Hepatocyte (in vitro differentiated cells): ENCODE results near the gene DCUN1D2. TPM values are rescaled to one million over a fixed set of nuclear protein-coding genes. Genes with fewer than 3 reads are reported as not detected.
"Not testable (repeated sequence)": the region's sequence is repeated elsewhere in the genome, so short reads cannot be mapped to it uniquely, and the experiment has no call there.

Experiments
- DNase-seq: peaks from one replicate; pipeline ENCODE4 v3.0.0-alpha.2; 2016; ENCODE audit warnings: low spot score
- H2AFZ ChIP-seq: fragments of 200-600 bp; sonication (generic); 2 replicates; pipeline ENCODE4 v1.6.0; 2016; ENCODE audit warnings: antibody characterized with exemption, mild to moderate bottlenecking
- H3K27ac ChIP-seq: fragments of 200-600 bp; sonication (generic); 2 replicates; pipeline ENCODE4 v1.5.1; 2016; ENCODE audit warnings: mild to moderate bottlenecking
- H3K27me3 ChIP-seq: fragments of 200-600 bp; sonication (generic); 2 replicates; pipeline ENCODE4 v1.6.1; 2016
- H3K36me3 ChIP-seq: fragments of 200-600 bp; sonication (generic); replicated peaks from 2 replicates; pipeline ENCODE4 v1.5.1; 2016; ENCODE audit warnings: low read depth; ENCODE audit not compliant: insufficient read depth
- H3K4me1 ChIP-seq: fragments of 200-600 bp; sonication (generic); 2 replicates; pipeline ENCODE4 v1.5.1; 2016; ENCODE audit warnings: mild to moderate bottlenecking, moderate library complexity; ENCODE audit not compliant: insufficient read depth
- H3K4me2 ChIP-seq: fragments of 200-600 bp; sonication (generic); 2 replicates; pipeline ENCODE4 v1.6.0; 2016
- H3K4me3 ChIP-seq: fragments of 200-600 bp; sonication (generic); 2 replicates; pipeline ENCODE4 v1.5.1; 2016; ENCODE audit warnings: mild to moderate bottlenecking
- H3K79me2 ChIP-seq: fragments of 200-600 bp; sonication (generic); 2 replicates; pipeline ENCODE4 v1.6.0; 2017; ENCODE audit warnings: mild to moderate bottlenecking
- H3K9me2 ChIP-seq: fragments of 200-600 bp; sonication (generic); replicated peaks from 2 replicates; pipeline ENCODE4 v1.6.0; 2017; ENCODE audit warnings: mild to moderate bottlenecking; ENCODE audit not compliant: insufficient read depth
- H3K9me3 ChIP-seq: fragments of 200-600 bp; sonication (generic); 2 replicates; pipeline ENCODE4 v1.5.1; 2016; ENCODE audit warnings: low read depth, mild to moderate bottlenecking
- H4K20me1 ChIP-seq: fragments of 200-600 bp; sonication (generic); 2 replicates; pipeline ENCODE4 v1.6.0; 2016; ENCODE audit warnings: mild to moderate bottlenecking; ENCODE audit not compliant: insufficient read depth, poor library complexity, severe bottlenecking
- EZH2 ChIP-seq: fragments of 200-600 bp; sonication (generic); IDR thresholded peaks from 2 replicates; pipeline ENCODE4 v1.6.1; 2016; ENCODE audit warnings: antibody characterized with exemption, mild to moderate bottlenecking, borderline replicate concordance
- EZH2phosphoT487 ChIP-seq: fragments of 200-600 bp; sonication (generic); IDR thresholded peaks from one replicate; pipeline ENCODE4 v1.6.1; 2018; ENCODE audit warnings: antibody characterized with exemption, mild to moderate bottlenecking, low read depth, moderate library complexity; ENCODE audit not compliant: unreplicated experiment, severe bottlenecking
- WGBS: methylation state at CpG from one replicate; pipeline ENCODE4 v1.1.6; 2016; ENCODE audit warnings: low lambda C conversion rate; ENCODE audit errors: missing lambda C conversion rate; 5-methylcytosine and 5-hydroxymethylcytosine counted together
- polyA plus RNA-seq: library from polyadenylated mRNA; unstranded; fragments of >200 nt; fragmentation: Nextera tagmentation; extraction: Ambion mirVana; gene quantifications from 2 replicates; pipeline ENCODE4 v1.2.1, GENCODE V29; 2016
- total RNA-seq: library from RNA; depleted of rRNA; stranded (reverse); fragments of >200 nt; gene quantifications from 2 replicates; pipeline ENCODE4 v1.2.3, GENCODE V29; 2014
- TF ChIP-seq, protein P1 (sequence below): fragments of 200-600 bp; sonication (generic); IDR thresholded peaks from 2 replicates; pipeline ENCODE4 v1.5.1; 2016; ENCODE audit warnings: antibody characterized with exemption, mild to moderate bottlenecking; ENCODE audit not compliant: poor library complexity

The DCUN1D2 gene
- total and polyA plus RNA-seq, 2 experiments from 2014 or later: 8.4 to 10.2 TPM

- H4K20me1 ChIP-seq: no peaks in the 10 kb centered on the region
- peaks cover 7% of the 10 kb centered on the region for H3K79me2 ChIP-seq
- H3K9me2 ChIP-seq: no peaks in the 10 kb centered on the region
- H2AFZ ChIP-seq: no peak overlapping the region
- no peak for DNase-seq
- no peaks in the 10 kb centered on the region for H3K36me3 ChIP-seq
- H3K4me2 ChIP-seq: no peak overlapping the region
- H3K27me3 ChIP-seq: no peaks in the 10 kb centered on the region
- no peaks in the 10 kb centered on the region for H3K9me3 ChIP-seq
- 89% methylated on average over 23 of the region's 28 CpGs for WGBS
- no peak for TF ChIP-seq EZH2
- TF ChIP-seq, protein P1, sequence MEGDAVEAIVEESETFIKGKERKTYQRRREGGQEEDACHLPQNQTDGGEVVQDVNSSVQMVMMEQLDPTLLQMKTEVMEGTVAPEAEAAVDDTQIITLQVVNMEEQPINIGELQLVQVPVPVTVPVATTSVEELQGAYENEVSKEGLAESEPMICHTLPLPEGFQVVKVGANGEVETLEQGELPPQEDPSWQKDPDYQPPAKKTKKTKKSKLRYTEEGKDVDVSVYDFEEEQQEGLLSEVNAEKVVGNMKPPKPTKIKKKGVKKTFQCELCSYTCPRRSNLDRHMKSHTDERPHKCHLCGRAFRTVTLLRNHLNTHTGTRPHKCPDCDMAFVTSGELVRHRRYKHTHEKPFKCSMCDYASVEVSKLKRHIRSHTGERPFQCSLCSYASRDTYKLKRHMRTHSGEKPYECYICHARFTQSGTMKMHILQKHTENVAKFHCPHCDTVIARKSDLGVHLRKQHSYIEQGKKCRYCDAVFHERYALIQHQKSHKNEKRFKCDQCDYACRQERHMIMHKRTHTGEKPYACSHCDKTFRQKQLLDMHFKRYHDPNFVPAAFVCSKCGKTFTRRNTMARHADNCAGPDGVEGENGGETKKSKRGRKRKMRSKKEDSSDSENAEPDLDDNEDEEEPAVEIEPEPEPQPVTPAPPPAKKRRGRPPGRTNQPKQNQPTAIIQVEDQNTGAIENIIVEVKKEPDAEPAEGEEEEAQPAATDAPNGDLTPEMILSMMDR: no peak
- TF ChIP-seq EZH2phosphoT487: no peak
- H3K4me1 ChIP-seq: peaks cover 4% of the 10 kb centered on the region
- H3K4me3 ChIP-seq: no peak overlapping the region
- H3K27ac ChIP-seq: no peak overlapping the region
Observed at GRCh38 chr13:113472355-113473025, 18.0 kb downstream of the DCUN1D2 start.

GRCh38 chr13:113471844-113472243, 18.7 kb downstream of the DCUN1D2 start:
- Histone ChIP-seq H3K27ac (no peak overlapping the region), H3K27me3 (no peaks in the 10 kb centered on the region), H3K36me3 (no peaks in the 10 kb centered on the region), H3K4me1 (peaks cover 4% of the 10 kb centered on the region), H3K4me2 (no peak overlapping the region), H3K9me2 (no peaks in the 10 kb centered on the region), H4K20me1 (no peaks in the 10 kb centered on the region), H3K79me2 (peaks cover 7% of the 10 kb centered on the region), H3K9me3 (no peaks in the 10 kb centered on the region), H3K4me3 (no peak overlapping the region), H2AFZ (no peak overlapping the region)
- DNase-seq: no peak
- TF ChIP-seq EZH2 (no peak), EZH2phosphoT487 (no peak)
- TF ChIP-seq, protein P1: no peak
- 94% methylated on average over 11 of the region's 11 CpGs for WGBS

GRCh38 chr13:113470635-113471163, 19.8 kb downstream of the DCUN1D2 start:
- not testable (repeated sequence) for H3K9me2 ChIP-seq, H3K27ac ChIP-seq, H3K27me3 ChIP-seq, H3K79me2 ChIP-seq, H2AFZ ChIP-seq, DNase-seq, H3K9me3 ChIP-seq, H3K4me1 ChIP-seq, H3K36me3 ChIP-seq, H4K20me1 ChIP-seq, H3K4me2 ChIP-seq, H3K4me3 ChIP-seq
- 100% methylated on average over 4 of the region's 4 CpGs for WGBS

GRCh38 chr13:113470073-113470472, 20.4 kb downstream of the DCUN1D2 start:
- H3K27me3 ChIP-seq: no peaks in the 10 kb centered on the region
- 97% methylated on average over 10 of the region's 10 CpGs for WGBS
- no peaks in the 10 kb centered on the region for H3K9me3 ChIP-seq
- H3K4me2 ChIP-seq: no peak overlapping the region
- DNase-seq: no peak
- no peak overlapping the region for H3K27ac ChIP-seq
- no peaks in the 10 kb centered on the region for H3K9me2 ChIP-seq
- TF ChIP-seq, protein P1: no peak
- TF ChIP-seq EZH2phosphoT487 (no peak), EZH2 (no peak)
- H3K36me3 ChIP-seq: no peaks in the 10 kb centered on the region
- peaks cover 4% of the 10 kb centered on the region for H3K4me1 ChIP-seq
- H3K4me3 ChIP-seq: no peak overlapping the region
- no peaks in the 10 kb centered on the region for H4K20me1 ChIP-seq
- peaks cover 7% of the 10 kb centered on the region for H3K79me2 ChIP-seq
- H2AFZ ChIP-seq: no peak overlapping the region
